WTC11 (cell line): ENCODE measurements around the gene DIABLO. TPM values are rescaled to one million over a fixed set of nuclear protein-coding genes. Genes with fewer than 3 reads are reported as not detected.

Experiments
- ATAC-seq: fragments of 200-7000 bp; cut with Tn5 transposase; 2 replicates; pipeline ENCODE4 v1.10.0; 2021; ENCODE audit warnings: mild to moderate bottlenecking, moderate library complexity
- CTCF ChIA-PET: fragments of 300-600 bp; sonication (Branson Sonifier 250); formaldehyde crosslinking; loops from one replicate; lab custom pipeline; 2021; ENCODE audit warnings: antibody characterized with exemption; lab: Charles Lee
- POLR2A ChIA-PET: fragments of 350-600 bp; sonication (Branson Sonifier 250); formaldehyde crosslinking; loops from one replicate; lab custom pipeline; 2021; ENCODE audit warnings: antibody characterized with exemption; lab: Charles Lee
- DNase-seq: peaks from one replicate; pipeline ENCODE4 v3.0.0; 2021; ENCODE audit warnings: low spot score
- H3K27ac Mint-ChIP-seq: 2 replicates; pipeline ENCODE4 v1.8.0; 2021; ENCODE audit warnings: mixed read lengths
- H3K27me3 Mint-ChIP-seq: 2 replicates; pipeline ENCODE4 v1.8.0; 2021; ENCODE audit warnings: low read depth, mild to moderate bottlenecking, moderate library complexity, mixed read lengths
- H3K36me3 Mint-ChIP-seq: 2 replicates; pipeline ENCODE4 v1.8.0; 2021; ENCODE audit warnings: mixed read lengths
- H3K4me1 Mint-ChIP-seq: 2 replicates; pipeline ENCODE4 v1.8.0; 2022; ENCODE audit warnings: mixed read lengths
- H3K4me3 Mint-ChIP-seq: 2 replicates; pipeline ENCODE4 v1.8.0; 2021; ENCODE audit warnings: mild to moderate bottlenecking, moderate library complexity, mixed read lengths
- H3K9me3 Mint-ChIP-seq: 2 replicates; pipeline ENCODE4 v1.8.0; 2021; ENCODE audit warnings: mixed read lengths
- AR ChIP-seq: fragments of 250-450 bp; sonication (Bioruptor Pico); IDR thresholded peaks from 2 replicates; pipeline ENCODE4 v1.9.0; 2021; ENCODE audit warnings: mild to moderate bottlenecking
- ATF3 ChIP-seq: sonication (generic); formaldehyde crosslinking; conservative IDR thresholded peaks from 2 replicates; pipeline ENCODE4 v1.8.1; 2022; ENCODE audit warnings: mild to moderate bottlenecking, missing genetic modification reagents
- FOXJ3 ChIP-seq: sonication (generic); formaldehyde crosslinking; IDR thresholded peaks from 2 replicates; pipeline ENCODE4 v1.9.0; 2021; ENCODE audit warnings: missing genetic modification reagents, mild to moderate bottlenecking, borderline replicate concordance
- FOXK1 ChIP-seq: sonication (generic); formaldehyde crosslinking; IDR thresholded peaks from 2 replicates; pipeline ENCODE4 v1.8.0; 2022; ENCODE audit warnings: mild to moderate bottlenecking, moderate library complexity, missing genetic modification reagents
- GABPB1 ChIP-seq: sonication (generic); formaldehyde crosslinking; IDR thresholded peaks from 2 replicates; pipeline ENCODE4 v1.8.1; 2023; ENCODE audit warnings: mild to moderate bottlenecking, missing genetic modification reagents
- SMAD3 ChIP-seq: sonication (generic); formaldehyde crosslinking; IDR thresholded peaks from 2 replicates; pipeline ENCODE4 v1.8.0; 2022; ENCODE audit warnings: missing genetic modification reagents, mild to moderate bottlenecking, borderline replicate concordance
- SOX15 ChIP-seq: fragments of 250-450 bp; sonication (Bioruptor Pico); IDR thresholded peaks from 2 replicates; pipeline ENCODE4 v1.9.0; 2021; ENCODE audit warnings: mild to moderate bottlenecking
- TEAD1 ChIP-seq: sonication (generic); formaldehyde crosslinking; IDR thresholded peaks from 2 replicates; pipeline ENCODE4 v1.8.0; 2022; ENCODE audit warnings: mild to moderate bottlenecking, missing genetic modification reagents
- ZBTB21 ChIP-seq: sonication (generic); formaldehyde crosslinking; IDR thresholded peaks from 2 replicates; pipeline ENCODE4 v1.8.1; 2023; ENCODE audit warnings: mild to moderate bottlenecking, missing genetic modification reagents, borderline replicate concordance
- ZNF121 ChIP-seq: sonication (generic); formaldehyde crosslinking; IDR thresholded peaks from 2 replicates; pipeline ENCODE4 v1.8.0; 2023; ENCODE audit warnings: missing genetic modification reagents
- ZNF232 ChIP-seq: sonication (generic); formaldehyde crosslinking; IDR thresholded peaks from 2 replicates; pipeline ENCODE4 v1.8.0; 2022; ENCODE audit warnings: mild to moderate bottlenecking, missing genetic modification reagents
- ZNF281 ChIP-seq: sonication (generic); formaldehyde crosslinking; IDR thresholded peaks from 2 replicates; pipeline ENCODE4 v1.8.0; 2023; ENCODE audit warnings: mild to moderate bottlenecking, missing genetic modification reagents
- ZNF317 ChIP-seq: sonication (generic); formaldehyde crosslinking; IDR thresholded peaks from 2 replicates; pipeline ENCODE4 v1.8.1; 2023; ENCODE audit warnings: low read depth, mild to moderate bottlenecking, moderate library complexity, missing genetic modification reagents, borderline replicate concordance
- total RNA-seq: library from RNA; stranded (reverse); gene quantifications from 3 replicates; pipeline ENCODE4 v1.2.3, GENCODE V29; 2021
- TF ChIP-seq, protein P1 (sequence below): sonication (generic); formaldehyde crosslinking; IDR thresholded peaks from 2 replicates; pipeline ENCODE4 v1.8.0; 2023; ENCODE audit warnings: missing genetic modification reagents, mild to moderate bottlenecking, borderline replicate concordance
- TF ChIP-seq, protein P2 (sequence below): fragments of 250-450 bp; sonication (Bioruptor Pico); IDR thresholded peaks from 2 replicates; pipeline ENCODE4 v1.8.0; 2021; ENCODE audit warnings: mild to moderate bottlenecking
- TF ChIP-seq, protein P3 (sequence below): fragments of 250-450 bp; sonication (Bioruptor Pico); IDR thresholded peaks from 2 replicates; pipeline ENCODE4 v1.9.0; 2021; ENCODE audit warnings: moderate library complexity, mild to moderate bottlenecking, inconsistent platforms, borderline replicate concordance

Gene DIABLO
- total RNA-seq, 1 experiment from 2014 or later, result 61.7 TPM

DNA sequence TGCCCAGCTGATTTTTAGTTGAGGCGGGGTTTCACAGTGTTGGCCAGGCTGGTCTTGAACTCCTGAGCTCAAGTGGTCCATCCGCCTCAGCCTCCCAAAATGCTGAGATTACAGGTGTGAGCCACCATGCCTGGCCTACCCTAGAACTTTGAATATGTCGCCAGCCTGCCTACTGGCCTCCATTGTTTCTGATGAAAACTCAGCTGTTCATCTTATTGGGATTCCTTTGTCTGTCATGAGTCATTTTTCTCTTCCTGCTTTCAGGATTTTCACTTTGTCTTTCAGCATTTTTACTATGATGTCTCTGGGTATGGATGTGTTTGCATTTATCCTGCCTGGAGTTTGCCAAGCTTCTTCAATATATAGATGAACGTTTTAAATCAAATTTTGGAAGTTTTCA lies 30.4 kb downstream of the DIABLO start:
- no peaks in the 10 kb centered on the region; the same call in 1 of the 2 replicates for H3K27me3 Mint-ChIP-seq
- H3K36me3 Mint-ChIP-seq, result peaks cover 4% of the 10 kb centered on the region; the same call in 1 of the 2 replicates
- no peak for DNase-seq
- TF ChIP-seq, protein P1, sequence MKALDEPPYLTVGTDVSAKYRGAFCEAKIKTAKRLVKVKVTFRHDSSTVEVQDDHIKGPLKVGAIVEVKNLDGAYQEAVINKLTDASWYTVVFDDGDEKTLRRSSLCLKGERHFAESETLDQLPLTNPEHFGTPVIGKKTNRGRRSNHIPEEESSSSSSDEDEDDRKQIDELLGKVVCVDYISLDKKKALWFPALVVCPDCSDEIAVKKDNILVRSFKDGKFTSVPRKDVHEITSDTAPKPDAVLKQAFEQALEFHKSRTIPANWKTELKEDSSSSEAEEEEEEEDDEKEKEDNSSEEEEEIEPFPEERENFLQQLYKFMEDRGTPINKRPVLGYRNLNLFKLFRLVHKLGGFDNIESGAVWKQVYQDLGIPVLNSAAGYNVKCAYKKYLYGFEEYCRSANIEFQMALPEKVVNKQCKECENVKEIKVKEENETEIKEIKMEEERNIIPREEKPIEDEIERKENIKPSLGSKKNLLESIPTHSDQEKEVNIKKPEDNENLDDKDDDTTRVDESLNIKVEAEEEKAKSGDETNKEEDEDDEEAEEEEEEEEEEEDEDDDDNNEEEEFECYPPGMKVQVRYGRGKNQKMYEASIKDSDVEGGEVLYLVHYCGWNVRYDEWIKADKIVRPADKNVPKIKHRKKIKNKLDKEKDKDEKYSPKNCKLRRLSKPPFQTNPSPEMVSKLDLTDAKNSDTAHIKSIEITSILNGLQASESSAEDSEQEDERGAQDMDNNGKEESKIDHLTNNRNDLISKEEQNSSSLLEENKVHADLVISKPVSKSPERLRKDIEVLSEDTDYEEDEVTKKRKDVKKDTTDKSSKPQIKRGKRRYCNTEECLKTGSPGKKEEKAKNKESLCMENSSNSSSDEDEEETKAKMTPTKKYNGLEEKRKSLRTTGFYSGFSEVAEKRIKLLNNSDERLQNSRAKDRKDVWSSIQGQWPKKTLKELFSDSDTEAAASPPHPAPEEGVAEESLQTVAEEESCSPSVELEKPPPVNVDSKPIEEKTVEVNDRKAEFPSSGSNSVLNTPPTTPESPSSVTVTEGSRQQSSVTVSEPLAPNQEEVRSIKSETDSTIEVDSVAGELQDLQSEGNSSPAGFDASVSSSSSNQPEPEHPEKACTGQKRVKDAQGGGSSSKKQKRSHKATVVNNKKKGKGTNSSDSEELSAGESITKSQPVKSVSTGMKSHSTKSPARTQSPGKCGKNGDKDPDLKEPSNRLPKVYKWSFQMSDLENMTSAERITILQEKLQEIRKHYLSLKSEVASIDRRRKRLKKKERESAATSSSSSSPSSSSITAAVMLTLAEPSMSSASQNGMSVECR (CRISPR knock-in tag), result no peak
- TF ChIP-seq AR (CRISPR knock-in tag) (no peak), ZNF121 (CRISPR knock-in tag) (no peak), ZNF317 (CRISPR knock-in tag) (peak; percentile 83), ATF3 (CRISPR knock-in tag) (no peak), TEAD1 (CRISPR knock-in tag) (no peak), SMAD3 (no peak)
- ChIA-PET CTCF (no interaction called here), POLR2A (no interaction called here)
- no peak overlapping the region for H3K4me3 Mint-ChIP-seq
- peaks cover 15% of the 10 kb centered on the region for H3K9me3 Mint-ChIP-seq
- ATAC-seq, result no peak
- peaks cover 8% of the 10 kb centered on the region; the same call in 1 of the 2 replicates for H3K4me1 Mint-ChIP-seq
- no peak overlapping the region for H3K27ac Mint-ChIP-seq

DNA sequence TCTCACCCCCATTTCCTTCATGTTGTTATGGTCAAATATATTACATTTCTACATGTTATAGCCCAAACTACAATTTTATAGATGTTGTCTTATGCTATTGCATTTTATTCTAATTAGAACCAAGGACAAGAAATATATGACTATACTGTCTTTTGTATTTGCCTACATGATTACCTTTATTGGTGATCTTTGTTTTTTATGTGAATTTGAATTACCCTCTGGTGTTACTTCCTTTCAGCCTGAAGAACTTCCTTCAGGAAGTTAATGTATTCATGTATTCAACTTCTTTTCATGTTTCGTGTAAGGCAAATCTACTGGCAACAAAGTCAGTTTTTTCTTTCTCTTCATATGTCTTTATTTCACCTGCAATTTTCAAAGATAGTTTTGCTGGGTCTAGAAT lies 31.0 kb downstream of the DIABLO start:
- no peaks in the 10 kb centered on the region for H3K27me3 Mint-ChIP-seq
- H3K9me3 Mint-ChIP-seq, result peaks cover 15% of the 10 kb centered on the region
- DNase-seq, result no peak
- H3K27ac Mint-ChIP-seq, result no peak overlapping the region
- TF ChIP-seq ZNF232, result no peak
- no peak for TF ChIP-seq GABPB1 (CRISPR knock-in tag)
- no peak for TF ChIP-seq ZBTB21 (CRISPR knock-in tag)
- TF ChIP-seq, protein P2, sequence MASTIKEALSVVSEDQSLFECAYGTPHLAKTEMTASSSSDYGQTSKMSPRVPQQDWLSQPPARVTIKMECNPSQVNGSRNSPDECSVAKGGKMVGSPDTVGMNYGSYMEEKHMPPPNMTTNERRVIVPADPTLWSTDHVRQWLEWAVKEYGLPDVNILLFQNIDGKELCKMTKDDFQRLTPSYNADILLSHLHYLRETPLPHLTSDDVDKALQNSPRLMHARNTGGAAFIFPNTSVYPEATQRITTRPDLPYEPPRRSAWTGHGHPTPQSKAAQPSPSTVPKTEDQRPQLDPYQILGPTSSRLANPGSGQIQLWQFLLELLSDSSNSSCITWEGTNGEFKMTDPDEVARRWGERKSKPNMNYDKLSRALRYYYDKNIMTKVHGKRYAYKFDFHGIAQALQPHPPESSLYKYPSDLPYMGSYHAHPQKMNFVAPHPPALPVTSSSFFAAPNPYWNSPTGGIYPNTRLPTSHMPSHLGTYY (CRISPR knock-in tag), result no peak
- TF ChIP-seq, protein P3, sequence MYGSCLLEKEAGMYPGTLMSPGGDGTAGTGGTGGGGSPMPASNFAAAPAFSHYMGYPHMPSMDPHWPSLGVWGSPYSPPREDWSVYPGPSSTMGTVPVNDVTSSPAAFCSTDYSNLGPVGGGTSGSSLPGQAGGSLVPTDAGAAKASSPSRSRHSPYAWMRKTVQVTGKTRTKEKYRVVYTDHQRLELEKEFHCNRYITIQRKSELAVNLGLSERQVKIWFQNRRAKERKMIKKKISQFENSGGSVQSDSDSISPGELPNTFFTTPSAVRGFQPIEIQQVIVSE (CRISPR knock-in tag), result no peak
- TF ChIP-seq ZNF281 (CRISPR knock-in tag), result no peak
- TF ChIP-seq SOX15 (CRISPR knock-in tag), result no peak
- no peak for TF ChIP-seq FOXJ3 (CRISPR knock-in tag)
- TF ChIP-seq FOXK1 (CRISPR knock-in tag), result no peak
- TF ChIP-seq, all 79 proteins: peak for 0
- Mint-ChIP-seq H3K4me3 (no peak overlapping the region), H3K4me1 (peaks cover 8% of the 10 kb centered on the region; the same call in 1 of the 2 replicates), H3K36me3 (peaks cover 4% of the 10 kb centered on the region; the same call in 1 of the 2 replicates)
- CTCF ChIA-PET, result interaction anchor here (0.9 to 1.1 kb wide), 2 partner anchors 28 to 57 kb away, joined by 3 to 4 read pairs; no protein-coding TSS in a partner anchor
- POLR2A ChIA-PET, result no interaction called here
- no peak for ATAC-seq
